Neural progenitor cell (in vitro differentiated cells): ENCODE results near the gene KASH5. TPM values are rescaled to one million over a fixed set of nuclear protein-coding genes. Genes with fewer than 3 reads are reported as not detected.

Experiments used
- DNase-seq: peaks from one replicate; pipeline ENCODE4 v3.0.0-alpha.2; 2016; ENCODE audit warnings: low spot score
- H2AFZ ChIP-seq: fragments of 200-600 bp; sonication (generic); replicated peaks from 2 replicates; pipeline ENCODE4 v1.6.1; 2016; ENCODE audit warnings: antibody characterized with exemption
- H3F3A ChIP-seq: fragments of 200-600 bp; sonication (generic); 2 replicates; pipeline ENCODE4 v1.6.1; 2016; ENCODE audit warnings: antibody characterized with exemption, low read depth
- H3K27ac ChIP-seq: fragments of 200-600 bp; sonication (generic); 2 replicates; pipeline ENCODE4 v1.5.1; 2016; ENCODE audit warnings: mild to moderate bottlenecking
- H3K27me3 ChIP-seq: fragments of 200-600 bp; sonication (generic); 2 replicates; pipeline ENCODE4 v1.6.1; 2016; ENCODE audit warnings: mild to moderate bottlenecking, moderate library complexity
- H3K36me3 ChIP-seq: fragments of 200-600 bp; sonication (generic); 2 replicates; pipeline ENCODE4 v1.5.1; 2016
- H3K4me1 ChIP-seq: fragments of 200-600 bp; sonication (generic); 2 replicates; pipeline ENCODE4 v1.6.1; 2016; ENCODE audit warnings: mixed run types
- H3K4me2 ChIP-seq: fragments of 200-600 bp; sonication (generic); 2 replicates; pipeline ENCODE4 v1.6.1; 2016
- H3K4me3 ChIP-seq: fragments of 200-600 bp; sonication (generic); 2 replicates; pipeline ENCODE4 v1.5.1; 2016
- H3K79me2 ChIP-seq: fragments of 200-600 bp; sonication (generic); 2 replicates; pipeline ENCODE4 v1.6.1; 2016; ENCODE audit warnings: low read depth
- H3K9ac ChIP-seq: fragments of 200-600 bp; sonication (generic); 2 replicates; pipeline ENCODE4 v1.6.1; 2016
- H3K9me3 ChIP-seq: fragments of 200-600 bp; sonication (generic); 2 replicates; pipeline ENCODE4 v1.5.1; 2016; ENCODE audit warnings: low read depth
- H4K20me1 ChIP-seq: fragments of 200-600 bp; sonication (generic); 2 replicates; pipeline ENCODE4 v1.6.1; 2016; ENCODE audit warnings: low read depth
- H3K27ac Mint-ChIP-seq: 3 replicates; pipeline ENCODE4 v1.8.0; 2021; ENCODE audit warnings: mixed read lengths
- H3K27me3 Mint-ChIP-seq: 2 replicates; pipeline ENCODE4 v1.8.0; 2022; ENCODE audit warnings: low read depth, mild to moderate bottlenecking, inconsistent platforms, moderate library complexity, mixed read lengths; ENCODE audit not compliant: insufficient read depth
- H3K36me3 Mint-ChIP-seq: 3 replicates; pipeline ENCODE4 v1.8.0; 2021; ENCODE audit warnings: mixed read lengths
- H3K4me1 Mint-ChIP-seq: 3 replicates; pipeline ENCODE4 v1.8.0; 2021; ENCODE audit warnings: mixed read lengths
- H3K4me3 Mint-ChIP-seq: 3 replicates; pipeline ENCODE4 v1.8.0; 2021; ENCODE audit warnings: mild to moderate bottlenecking, moderate library complexity, mixed read lengths
- H3K9me3 Mint-ChIP-seq: 3 replicates; pipeline ENCODE4 v1.8.0; 2020; ENCODE audit warnings: mixed read lengths
- EZH2 ChIP-seq: fragments of 200-600 bp; sonication (generic); IDR thresholded peaks from 2 replicates; pipeline ENCODE4 v1.6.1; 2017; ENCODE audit warnings: antibody characterized with exemption, mild to moderate bottlenecking, moderate library complexity
- EZH2phosphoT487 ChIP-seq: fragments of 200-600 bp; sonication (generic); IDR thresholded peaks from 2 replicates; pipeline ENCODE4 v1.6.1; 2017; ENCODE audit warnings: antibody characterized with exemption
- total RNA-seq: library from RNA; depleted of rRNA; stranded (reverse); fragments of >200 nt; gene quantifications from 2 replicates; pipeline ENCODE4 v1.2.3, GENCODE V29; 2015; ENCODE audit warnings: low replicate concordance
- TF ChIP-seq, protein P1 (sequence below): fragments of 200-600 bp; sonication (generic); IDR thresholded peaks from 2 replicates; pipeline ENCODE4 v1.5.1; 2017; ENCODE audit warnings: antibody characterized with exemption, mild to moderate bottlenecking

Gene KASH5
- total RNA-seq, 1 donor from 2014 or later = not detected

DNA sequence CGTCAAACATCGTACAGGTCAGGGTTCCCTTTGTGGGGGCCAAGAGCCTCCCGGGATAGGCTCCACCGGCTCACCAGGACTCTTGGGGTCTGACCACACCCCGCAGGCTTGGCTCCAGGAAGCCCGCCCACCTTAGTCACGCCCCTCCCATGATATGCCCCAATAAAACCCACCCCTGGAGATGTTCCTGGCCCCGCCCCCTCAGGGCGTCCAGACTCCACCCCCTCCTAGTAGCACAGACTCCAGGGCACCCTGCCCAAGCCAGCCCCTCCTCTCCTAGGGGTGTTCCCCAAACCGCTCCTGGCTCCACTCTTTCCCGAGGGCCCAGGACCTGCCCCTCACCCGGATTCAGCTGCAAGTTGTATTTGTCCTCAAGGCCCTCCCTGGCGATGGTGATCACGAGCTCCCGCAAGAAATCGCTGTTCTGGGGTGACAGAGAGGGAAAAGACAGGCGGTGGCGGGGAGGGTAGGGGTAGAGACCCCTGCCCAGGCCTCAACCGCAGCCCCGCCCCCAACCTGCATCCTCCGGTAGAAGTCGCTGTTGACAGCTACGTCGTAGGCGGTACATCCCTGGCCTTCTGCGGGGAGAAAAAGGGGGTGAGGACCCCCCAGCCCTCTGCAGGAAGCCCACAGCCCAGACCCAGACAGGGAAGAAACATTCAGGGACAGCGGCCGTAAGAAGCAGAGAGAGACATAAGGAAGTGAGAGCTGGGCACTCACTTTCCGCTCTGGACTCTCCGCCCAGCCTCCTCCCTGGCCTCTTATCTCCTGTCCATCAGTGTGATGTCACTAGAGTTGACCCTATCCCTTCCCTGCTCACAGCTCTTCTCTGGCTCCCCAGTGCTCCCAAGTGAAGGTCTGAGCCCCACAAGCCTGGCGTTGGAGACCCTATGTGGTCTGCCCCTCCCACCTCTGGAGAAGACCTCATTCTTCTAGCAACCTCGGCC is 59.7 kb downstream of the KASH5 start:
- Histone ChIP-seq H3K79me2 (peaks cover 26% of the 10 kb centered on the region), H3K9ac (no peak overlapping the region), H3K27me3 (no peaks in the 10 kb centered on the region), H2AFZ (no peak overlapping the region), H3F3A (peaks cover 47% of the 10 kb centered on the region), H4K20me1 (peaks cover 5% of the 10 kb centered on the region), H3K36me3 (no peaks in the 10 kb centered on the region), H3K9me3 (no peaks in the 10 kb centered on the region), H3K4me1 (peaks cover 5% of the 10 kb centered on the region), H3K4me3 (no peak overlapping the region), H3K27ac (no peak overlapping the region), H3K4me2 (no peak overlapping the region)
- H3K4me1 Mint-ChIP-seq = peaks cover 20% of the 10 kb centered on the region
- peak overlapping the region; percentile 52 for H3K4me3 Mint-ChIP-seq
- peaks cover 12% of the 10 kb centered on the region for H3K36me3 Mint-ChIP-seq
- H3K9me3 Mint-ChIP-seq = no peaks in the 10 kb centered on the region
- DNase-seq = peak; percentile 57
- TF ChIP-seq, protein P1, sequence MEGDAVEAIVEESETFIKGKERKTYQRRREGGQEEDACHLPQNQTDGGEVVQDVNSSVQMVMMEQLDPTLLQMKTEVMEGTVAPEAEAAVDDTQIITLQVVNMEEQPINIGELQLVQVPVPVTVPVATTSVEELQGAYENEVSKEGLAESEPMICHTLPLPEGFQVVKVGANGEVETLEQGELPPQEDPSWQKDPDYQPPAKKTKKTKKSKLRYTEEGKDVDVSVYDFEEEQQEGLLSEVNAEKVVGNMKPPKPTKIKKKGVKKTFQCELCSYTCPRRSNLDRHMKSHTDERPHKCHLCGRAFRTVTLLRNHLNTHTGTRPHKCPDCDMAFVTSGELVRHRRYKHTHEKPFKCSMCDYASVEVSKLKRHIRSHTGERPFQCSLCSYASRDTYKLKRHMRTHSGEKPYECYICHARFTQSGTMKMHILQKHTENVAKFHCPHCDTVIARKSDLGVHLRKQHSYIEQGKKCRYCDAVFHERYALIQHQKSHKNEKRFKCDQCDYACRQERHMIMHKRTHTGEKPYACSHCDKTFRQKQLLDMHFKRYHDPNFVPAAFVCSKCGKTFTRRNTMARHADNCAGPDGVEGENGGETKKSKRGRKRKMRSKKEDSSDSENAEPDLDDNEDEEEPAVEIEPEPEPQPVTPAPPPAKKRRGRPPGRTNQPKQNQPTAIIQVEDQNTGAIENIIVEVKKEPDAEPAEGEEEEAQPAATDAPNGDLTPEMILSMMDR = no peak
- TF ChIP-seq EZH2 = no peak
- TF ChIP-seq EZH2phosphoT487 = no peak
- H3K27me3 Mint-ChIP-seq = peaks cover 16% of the 10 kb centered on the region
- no peak overlapping the region for H3K27ac Mint-ChIP-seq

DNA sequence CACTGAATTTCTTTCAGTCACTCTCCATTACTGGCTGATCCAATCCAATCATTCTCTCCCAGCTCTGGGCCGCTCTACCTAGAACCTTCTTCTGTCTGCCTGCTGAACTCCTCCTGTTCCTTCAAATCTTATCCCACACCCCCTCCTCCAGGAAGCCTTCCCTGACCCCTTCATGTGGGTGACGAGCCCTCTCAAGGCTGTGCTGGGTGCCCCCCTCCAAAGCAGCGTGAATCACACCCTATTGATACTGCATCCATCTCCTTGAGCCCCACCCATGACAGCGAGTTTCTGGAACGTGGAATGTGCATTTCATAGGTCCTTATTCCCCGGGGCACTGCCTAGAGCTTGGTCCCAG is 60.4 kb downstream of the KASH5 start:
- Mint-ChIP-seq H3K27me3 (peaks cover 16% of the 10 kb centered on the region), H3K9me3 (no peaks in the 10 kb centered on the region), H3K27ac (no peak overlapping the region), H3K36me3 (peaks cover 12% of the 10 kb centered on the region), H3K4me3 (peak overlapping the region; percentile 52), H3K4me1 (peaks cover 23% of the 10 kb centered on the region)
- no peak overlapping the region for H3K4me3 ChIP-seq
- TF ChIP-seq, protein P1 = no peak
- no peak for TF ChIP-seq EZH2
- no peak for TF ChIP-seq EZH2phosphoT487
- H3K27me3 ChIP-seq = no peaks in the 10 kb centered on the region
- H4K20me1 ChIP-seq = peaks cover 5% of the 10 kb centered on the region
- no peaks in the 10 kb centered on the region for H3K9me3 ChIP-seq
- peaks cover 49% of the 10 kb centered on the region for H3F3A ChIP-seq
- DNase-seq = no peak
- no peak overlapping the region for H3K4me2 ChIP-seq
- H3K27ac ChIP-seq = no peak overlapping the region
- no peak overlapping the region for H3K9ac ChIP-seq
- H3K36me3 ChIP-seq = no peaks in the 10 kb centered on the region
- H3K4me1 ChIP-seq = peaks cover 5% of the 10 kb centered on the region
- peaks cover 26% of the 10 kb centered on the region for H3K79me2 ChIP-seq
- no peak overlapping the region for H2AFZ ChIP-seq

DNA sequence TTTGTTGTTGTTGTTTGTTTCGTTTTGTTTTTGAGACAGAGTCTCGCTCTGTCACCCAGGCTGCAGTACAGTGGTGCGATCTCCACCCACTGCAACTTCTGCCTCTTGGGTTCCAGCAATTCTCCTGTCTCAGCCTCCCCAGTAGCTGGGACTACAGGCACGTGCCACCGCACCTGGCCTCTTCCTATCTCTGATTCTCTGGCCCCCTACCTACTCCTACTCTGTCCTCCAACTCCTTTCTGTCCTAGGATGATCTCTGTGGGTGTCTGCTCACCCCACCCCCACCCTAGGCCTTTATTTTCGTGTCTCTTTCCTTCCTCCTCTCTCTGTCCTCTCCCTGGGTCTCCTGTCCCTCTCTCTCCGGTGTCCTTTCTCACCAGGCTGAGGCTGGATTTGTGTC is 62.4 kb downstream of the KASH5 start:
- Histone ChIP-seq H3K4me2 (peak overlapping the region; percentile 92), H3K9me3 (no peaks in the 10 kb centered on the region), H3K4me3 (peak overlapping the region; percentile 89), H3K27me3 (no peaks in the 10 kb centered on the region), H3K79me2 (peaks cover 42% of the 10 kb centered on the region), H3K36me3 (no peaks in the 10 kb centered on the region), H3K9ac (no peak overlapping the region), H3K4me1 (peaks cover 11% of the 10 kb centered on the region), H3F3A (peaks cover 47% of the 10 kb centered on the region), H4K20me1 (peaks cover 5% of the 10 kb centered on the region), H2AFZ (no peak overlapping the region), H3K27ac (no peak overlapping the region)
- Mint-ChIP-seq H3K27ac (no peak overlapping the region), H3K36me3 (peaks cover 12% of the 10 kb centered on the region), H3K27me3 (peaks cover 9% of the 10 kb centered on the region), H3K4me3 (peak overlapping the region; percentile 97), H3K9me3 (no peaks in the 10 kb centered on the region), H3K4me1 (peaks cover 26% of the 10 kb centered on the region)
- no peak for TF ChIP-seq EZH2
- DNase-seq = no peak
